Stimulated activated CD4-positive, alpha-beta T cell treated with anti-CD3 and anti-CD28 coated beads, Interleukin-15, amount 100 ng/mL, for 24 hours (primary cell): ENCODE data around the gene YY1.

ENCODE experiments used
- DNase-seq: peaks from one replicate; pipeline ENCODE4 v3.0.0-alpha.2; 2020

YY1 gene

DNA sequence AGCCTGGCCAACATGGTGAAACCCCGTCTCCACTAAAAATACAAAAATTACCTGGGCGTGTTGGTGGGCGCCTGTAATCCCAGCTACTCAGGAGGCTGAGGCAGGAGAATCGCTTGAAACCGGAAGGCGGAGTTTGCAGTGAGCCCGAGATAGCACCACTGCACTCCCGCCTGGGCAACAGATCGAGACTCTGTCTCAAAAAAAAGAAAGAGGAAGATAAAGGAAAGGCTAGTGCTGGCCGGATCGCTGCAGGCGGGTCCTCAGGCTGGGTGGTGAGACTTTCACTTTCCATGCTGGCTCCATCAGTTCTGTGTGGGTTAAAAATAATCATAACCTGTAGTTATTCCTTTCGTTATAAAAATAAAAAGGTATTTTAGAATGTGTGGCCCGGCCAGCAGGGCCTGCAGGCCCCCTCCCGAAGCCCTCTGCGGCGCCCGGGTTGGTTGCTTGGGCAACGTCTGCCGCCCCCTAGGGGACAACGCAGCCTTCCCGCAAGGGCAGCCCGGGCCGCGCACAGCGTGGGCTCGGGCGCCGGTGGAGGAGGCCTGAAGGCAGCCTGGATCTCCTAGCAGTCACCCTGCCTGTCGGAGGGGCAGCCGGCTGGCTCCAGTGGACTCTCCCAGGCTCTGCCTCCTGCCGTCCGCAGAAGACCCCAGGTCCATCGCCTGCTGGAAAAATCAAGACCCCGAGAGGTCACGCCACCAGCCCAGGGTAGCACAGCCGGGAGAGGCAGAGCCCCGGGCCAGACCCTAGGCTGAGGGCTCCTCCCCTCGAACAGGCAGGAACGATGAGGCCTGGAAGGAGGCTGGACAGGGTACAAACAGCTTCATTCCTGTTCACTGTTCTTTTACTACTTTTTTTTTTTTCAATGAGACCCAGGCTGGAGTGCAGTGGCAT lies 79.2 kb downstream of the YY1 start:
- peak; percentile 81 for DNase-seq

- DNase-seq = no peak
Measured at GRCh38 chr14:100320157-100320856, 81.4 kb downstream of the YY1 start.

DNA sequence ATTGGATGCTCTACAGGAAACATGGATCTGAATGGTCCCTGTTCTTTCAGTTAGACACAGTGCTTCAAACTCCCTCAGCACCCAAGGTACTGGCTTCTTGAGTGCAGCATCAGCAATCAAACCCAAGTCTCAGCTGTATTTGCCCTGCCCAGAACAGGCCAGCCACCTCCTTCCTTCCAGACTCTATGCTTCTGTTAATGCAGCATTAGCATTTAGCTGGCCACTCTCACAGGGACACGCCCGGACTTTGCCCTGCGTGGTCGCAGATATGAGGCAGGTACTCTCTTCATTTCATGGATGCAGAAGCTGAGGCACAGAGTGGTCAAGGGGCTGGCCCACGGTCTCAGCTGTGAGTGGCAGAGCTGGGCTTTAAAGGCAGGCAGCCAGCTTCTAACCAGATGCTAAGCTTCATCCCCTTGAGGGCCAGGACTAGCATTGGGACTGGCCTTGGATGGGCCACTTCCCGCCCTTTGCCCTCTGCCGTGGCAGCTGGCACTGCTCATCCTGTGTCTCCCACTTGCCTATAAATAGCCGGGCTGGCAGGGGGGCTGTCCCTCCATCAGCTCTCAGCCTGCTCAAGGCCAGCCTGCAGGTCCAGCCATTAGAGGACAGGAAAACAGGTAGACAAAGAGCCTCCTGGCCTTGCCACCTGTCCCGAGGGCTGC lies 82.7 kb downstream of the YY1 start:
- DNase-seq = no peak

GRCh38 chr14:100322138-100322957 lies 83.4 kb downstream of the YY1 start:
- DNase-seq = no peak

DNA sequence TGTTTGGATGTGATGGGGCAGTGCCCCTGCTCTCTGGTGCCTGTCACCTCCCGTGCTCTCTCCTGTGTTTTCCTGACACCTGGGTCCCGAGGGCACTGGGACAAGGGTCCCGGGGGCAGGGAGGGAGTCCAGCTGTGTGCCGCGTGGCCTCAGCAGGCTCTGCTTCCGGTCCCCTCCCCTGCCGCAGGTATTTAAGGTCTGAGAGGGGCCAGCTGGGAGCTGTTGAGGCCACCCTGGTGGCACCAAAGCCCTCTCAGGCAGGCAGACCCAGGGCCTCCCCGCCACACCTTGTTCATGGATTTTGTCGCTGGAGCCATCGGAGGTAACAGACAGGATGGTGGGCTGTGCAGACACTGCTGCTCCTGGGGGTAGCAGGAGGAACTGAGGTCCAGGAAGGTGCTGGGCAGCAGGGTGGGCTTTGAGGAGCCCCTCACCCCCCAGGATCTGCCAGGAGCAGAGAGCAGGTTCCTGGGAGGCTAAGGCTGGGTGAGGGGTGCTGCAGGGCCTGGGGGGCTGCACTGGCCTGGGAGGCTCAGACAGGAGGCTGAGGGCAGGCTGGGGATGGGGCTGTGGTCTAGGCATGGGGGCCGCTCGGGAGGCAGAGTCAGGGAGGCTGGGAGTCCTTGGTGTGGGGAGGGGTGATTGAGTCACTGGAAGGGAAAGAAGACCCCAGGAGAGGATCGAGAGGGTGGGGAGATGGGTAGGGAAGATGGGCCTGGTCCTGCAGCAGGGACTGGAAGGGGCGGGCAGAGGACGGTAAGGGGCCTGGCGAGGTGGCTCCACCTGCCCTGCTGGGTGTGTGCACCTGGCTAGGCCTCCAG lies 84.4 kb downstream of the YY1 start, which contains the start of gene SLC25A47:
Gene SLC25A47, plus strand, starts transcription at position 219 of the 821 bp plus-strand sequence. Its CDS starts 76 bp downstream, at position 295.
- no peak for DNase-seq

DNA sequence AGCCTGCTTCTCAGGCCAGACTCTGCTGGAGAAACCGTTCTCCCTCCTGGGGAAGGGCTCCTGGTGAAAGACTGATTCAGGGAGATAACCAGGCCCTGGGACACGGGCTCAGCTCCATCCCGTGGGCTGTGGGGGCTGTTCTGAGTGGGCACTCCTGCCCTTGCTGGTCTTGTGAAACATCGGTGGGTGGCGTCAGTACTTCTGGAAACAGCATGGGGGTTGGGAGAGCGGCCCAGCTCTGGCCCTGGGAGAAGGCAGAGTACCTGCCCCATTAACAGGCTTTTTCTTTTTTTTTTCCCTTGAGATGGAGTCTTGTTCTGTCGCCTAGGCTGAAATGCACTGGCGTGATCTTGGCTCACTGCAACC lies 85.0 kb downstream of the YY1 start:
- no peak for DNase-seq

GRCh38 chr14:100325231-100325632 lies 86.3 kb downstream of the YY1 start:
- no peak for DNase-seq

GRCh38 chr14:100325958-100326357 lies 87.0 kb downstream of the YY1 start:
- DNase-seq = no peak

DNA sequence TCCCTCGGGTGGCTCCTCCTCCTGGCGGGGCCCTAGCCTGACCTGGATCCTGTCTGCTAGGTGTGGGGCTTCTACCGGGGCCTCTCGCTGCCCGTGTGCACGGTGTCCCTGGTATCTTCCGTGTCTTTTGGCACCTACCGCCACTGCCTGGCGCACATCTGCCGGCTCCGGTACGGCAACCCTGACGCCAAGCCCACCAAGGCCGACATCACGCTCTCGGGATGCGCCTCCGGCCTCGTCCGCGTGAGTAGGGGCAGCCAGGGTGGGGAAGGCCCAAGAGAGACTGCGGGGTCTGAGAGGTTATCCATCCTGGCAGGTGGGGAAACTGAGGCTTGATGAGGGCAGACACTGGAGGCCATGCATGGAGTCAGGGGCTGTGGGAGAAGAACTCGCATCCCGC lies 88.2 kb downstream of the YY1 start:
- DNase-seq = no peak

DNA sequence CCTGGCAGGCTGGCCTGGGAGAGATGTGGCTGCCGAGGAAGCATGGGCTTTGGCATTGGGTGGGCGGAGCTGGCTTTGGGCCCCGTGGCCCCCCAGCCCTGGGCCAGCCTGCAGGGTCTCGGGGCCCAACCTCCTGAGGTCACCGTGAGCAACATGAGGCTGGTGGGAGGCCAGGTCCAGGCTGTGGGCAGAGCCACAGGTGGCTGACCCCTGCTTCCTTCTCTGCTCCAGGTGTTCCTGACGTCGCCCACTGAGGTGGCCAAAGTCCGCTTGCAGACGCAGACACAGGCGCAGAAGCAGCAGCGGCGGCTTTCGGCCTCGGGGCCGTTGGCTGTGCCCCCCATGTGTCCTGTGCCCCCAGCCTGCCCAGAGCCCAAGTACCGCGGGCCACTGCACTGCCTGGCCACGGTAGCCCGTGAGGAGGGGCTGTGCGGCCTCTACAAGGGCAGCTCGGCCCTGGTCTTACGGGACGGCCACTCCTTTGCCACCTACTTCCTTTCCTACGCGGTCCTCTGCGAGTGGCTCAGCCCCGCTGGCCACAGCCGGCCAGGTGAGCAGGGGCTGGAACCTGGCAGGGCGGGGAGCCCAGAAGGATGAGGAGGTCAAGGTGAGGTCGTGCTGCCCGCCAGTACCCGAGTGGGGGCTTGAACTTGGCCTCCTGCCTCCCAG lies 89.7 kb downstream of the YY1 start:
- DNase-seq = no peak

GRCh38 chr14:100329233-100330006 lies 90.5 kb downstream of the YY1 start:
- no peak for DNase-seq

- no peak for DNase-seq
Measured at GRCh38 chr14:100330007-100330344, 91.0 kb downstream of the YY1 start.

DNA sequence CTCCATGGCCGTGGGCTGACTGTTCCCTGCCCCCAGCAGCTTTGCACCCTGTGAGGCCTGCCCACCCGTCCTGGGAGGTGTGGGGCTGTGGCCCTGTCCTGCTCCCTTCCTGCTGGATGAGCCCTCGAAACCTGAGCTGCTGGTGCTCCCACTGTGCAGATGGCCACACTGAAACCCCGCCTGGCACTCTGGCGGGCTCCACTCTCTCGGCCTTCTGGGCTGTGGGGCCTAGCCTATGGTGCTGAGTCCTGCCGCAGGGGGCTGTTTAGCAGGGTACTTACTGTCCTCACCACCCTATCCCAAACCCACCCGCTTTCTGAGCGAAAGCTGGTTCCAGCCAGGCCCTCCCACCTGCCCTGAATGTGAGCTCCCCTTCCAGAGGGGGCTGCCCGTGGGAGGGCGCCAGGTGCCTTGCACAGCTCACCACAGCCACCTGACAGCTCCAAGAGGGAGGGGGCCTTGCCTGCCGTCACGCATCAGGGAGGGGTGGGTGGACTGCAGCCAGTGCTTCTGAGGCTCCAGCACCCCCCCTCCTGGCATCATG lies 91.5 kb downstream of the YY1 start:
- DNase-seq = no peak

- DNase-seq = no peak
Measured at GRCh38 chr14:100332071-100332639, 93.2 kb downstream of the YY1 start.
